Endodermal cell (in vitro differentiated cells): ENCODE results near the gene ZNF622. TPM values are rescaled to one million over a fixed set of nuclear protein-coding genes. Genes with fewer than 3 reads are reported as not detected.
A peak's percentile ranks its signal among the peaks of the same experiment; 100 is the strongest.

Experiments
- DNase-seq: peaks from one replicate; pipeline ENCODE4 v3.0.0-alpha.2; 2017
- H3K27ac ChIP-seq: 2 replicates; pipeline ENCODE4 v1.5.1; 2013; ENCODE audit warnings: mild to moderate bottlenecking, low read depth, low read length, moderate library complexity
- H3K27me3 ChIP-seq: 2 replicates; pipeline ENCODE4 v1.6.1; 2013; ENCODE audit warnings: mild to moderate bottlenecking, low read length, moderate library complexity; ENCODE audit not compliant: insufficient read depth, control insufficient read depth, poor library complexity, severe bottlenecking
- H3K36me3 ChIP-seq: 2 replicates; pipeline ENCODE4 v1.7.0; 2013; ENCODE audit warnings: mild to moderate bottlenecking, low read length, moderate library complexity; ENCODE audit not compliant: control insufficient read depth, insufficient read depth
- H3K4me1 ChIP-seq: one replicate; pipeline ENCODE4 v1.7.0; 2013; ENCODE audit warnings: low read length; ENCODE audit not compliant: control insufficient read depth, insufficient read depth
- H3K4me3 ChIP-seq: 2 replicates; pipeline ENCODE4 v1.5.1; 2013; ENCODE audit warnings: mild to moderate bottlenecking, low read length, moderate library complexity
- H3K9ac ChIP-seq: 2 replicates; pipeline ENCODE4 v1.6.1; 2013; ENCODE audit warnings: mild to moderate bottlenecking, low read length, moderate library complexity; ENCODE audit not compliant: poor library complexity, severe bottlenecking; ENCODE audit errors: extremely low read depth
- H3K9me3 ChIP-seq: 2 replicates; pipeline ENCODE4 v1.6.1; 2013; ENCODE audit warnings: mild to moderate bottlenecking, low read length, moderate library complexity; ENCODE audit not compliant: control insufficient read depth
- H3K27ac Mint-ChIP-seq: 2 replicates; pipeline ENCODE4 v1.8.0; 2020; ENCODE audit warnings: mixed read lengths
- H3K27me3 Mint-ChIP-seq: 2 replicates; pipeline ENCODE4 v1.8.0; 2021; ENCODE audit warnings: mild to moderate bottlenecking, mixed read lengths; ENCODE audit not compliant: insufficient read depth
- H3K36me3 Mint-ChIP-seq: 2 replicates; pipeline ENCODE4 v1.8.0; 2020; ENCODE audit warnings: low read depth, mixed read lengths
- H3K4me1 Mint-ChIP-seq: 2 replicates; pipeline ENCODE4 v1.8.0; 2020; ENCODE audit warnings: mixed read lengths
- H3K4me3 Mint-ChIP-seq: 2 replicates; pipeline ENCODE4 v1.8.0; 2020; ENCODE audit warnings: mild to moderate bottlenecking, moderate library complexity, mixed read lengths
- H3K9me3 Mint-ChIP-seq: 2 replicates; pipeline ENCODE4 v1.8.0; 2020; ENCODE audit warnings: mild to moderate bottlenecking, mixed read lengths
- CTCF ChIP-seq: fragments of 200-600 bp; sonication (generic); conservative IDR thresholded peaks from 2 replicates; pipeline ENCODE4 v1.5.0; 2021; ENCODE audit warnings: antibody characterized with exemption, mild to moderate bottlenecking
- WGBS, 2 experiments: methylation state at CpG; one replicate each; pipeline versions ENCODE4 v1.1.5 to v1.1.7; 2013; ENCODE audit warnings: missing lambda C conversion rate in 2 of 2, mixed read lengths in 1 of 2; ENCODE audit not compliant: insufficient coverage in 1 of 2, insufficient read length in 1 of 2; 5-methylcytosine and 5-hydroxymethylcytosine counted together
- total RNA-seq, 2 donors: library from RNA; stranded (reverse); fragmentation: NEBNext Ultra II Directional in 1 of 2; extraction: Animal tissue kit (Norgen Biotek cat#: 25700) in 1 of 2; gene quantifications; 2 replicates in 1 of 2; 3 replicates in 1 of 2; pipeline ENCODE4 v1.2.1, GENCODE V29; 2021

ZNF622 gene
- total RNA-seq, 2 donors from 2014 or later = 27.3 to 28.6 TPM

GRCh38 chr5:16471387-16471786 is 5.8 kb upstream of the ZNF622 start:
- no peaks in the 10 kb centered on the region for H3K36me3 ChIP-seq
- Mint-ChIP-seq H3K4me3 (no peak overlapping the region), H3K27me3 (no peaks in the 10 kb centered on the region), H3K27ac (no peak overlapping the region), H3K36me3 (no peaks in the 10 kb centered on the region), H3K9me3 (no peaks in the 10 kb centered on the region), H3K4me1 (peaks cover 18% of the 10 kb centered on the region)
- no peaks in the 10 kb centered on the region for H3K4me1 ChIP-seq
- 84 to 100% methylated on average over 2 to 3 of the region's 3 CpGs for WGBS, 2 experiments
- no peak for TF ChIP-seq CTCF
- no peaks in the 10 kb centered on the region for H3K9me3 ChIP-seq
- H3K27me3 ChIP-seq = no peaks in the 10 kb centered on the region
- H3K27ac ChIP-seq = no peak overlapping the region
- H3K9ac ChIP-seq = no peak overlapping the region
- no peak overlapping the region for H3K4me3 ChIP-seq
- no peak for DNase-seq

- no peaks in the 10 kb centered on the region for H3K27me3 ChIP-seq
- Mint-ChIP-seq H3K27ac (no peak overlapping the region), H3K27me3 (no peaks in the 10 kb centered on the region), H3K4me1 (peaks cover 32% of the 10 kb centered on the region), H3K36me3 (peaks cover 12% of the 10 kb centered on the region), H3K9me3 (no peaks in the 10 kb centered on the region), H3K4me3 (peak overlapping the region; percentile 98)
- no peak overlapping the region for H3K27ac ChIP-seq
- H3K4me1 ChIP-seq = no peaks in the 10 kb centered on the region
- no peak overlapping the region for H3K9ac ChIP-seq
- H3K36me3 ChIP-seq = peaks cover 11% of the 10 kb centered on the region
- TF ChIP-seq CTCF = no peak
- 86 to 90% methylated on average over 3 of the region's 3 CpGs for WGBS, 2 experiments
- H3K4me3 ChIP-seq = peak overlapping the region; percentile 93
- H3K9me3 ChIP-seq = no peaks in the 10 kb centered on the region
- no peak for DNase-seq
Observed at GRCh38 chr5:16467363-16468219, 2.0 kb upstream of the ZNF622 start.

GRCh38 chr5:16464664-16465543 is 696 bp downstream of the ZNF622 start:
- no peaks in the 10 kb centered on the region for H3K9me3 ChIP-seq
- Mint-ChIP-seq H3K4me3 (peak overlapping the region; percentile 98), H3K4me1 (peaks cover 32% of the 10 kb centered on the region), H3K9me3 (no peaks in the 10 kb centered on the region), H3K36me3 (peaks cover 34% of the 10 kb centered on the region), H3K27me3 (no peaks in the 10 kb centered on the region), H3K27ac (peak overlapping the region; percentile 97)
- peak overlapping the region; percentile 93 for H3K4me3 ChIP-seq
- peak overlapping the region; percentile 71 for H3K9ac ChIP-seq
- peak; percentile 46 for DNase-seq
- no peak overlapping the region for H3K27ac ChIP-seq
- no peaks in the 10 kb centered on the region for H3K4me1 ChIP-seq
- 8 to 14% methylated on average over 22 to 40 of the region's 40 CpGs for WGBS, 2 experiments
- TF ChIP-seq CTCF = peak; percentile 49
- peaks cover 38% of the 10 kb centered on the region for H3K36me3 ChIP-seq
- H3K27me3 ChIP-seq = no peaks in the 10 kb centered on the region
